Upper lobe of left lung (tissue), 4 donors: ENCODE data around the gene RGS7BP.

ENCODE experiments used
- EP300 ChIP-seq, 4 donors: sonication (generic); formaldehyde crosslinking; IDR thresholded peaks; one replicate each; pipeline ENCODE4 v1.5.1; 2017; ENCODE audit warnings: antibody characterized with exemption in 4 of 4, control low read depth in 2 of 4
- POLR2A ChIP-seq, 4 donors: fragments of 450-650 bp; IDR thresholded peaks; one replicate each; pipeline ENCODE4 v1.5.1; 2016 to 2017; ENCODE audit warnings: antibody characterized with exemption in 4 of 4, mild to moderate bottlenecking in 2 of 4
- TF ChIP-seq, protein P1 (sequence below), 6 experiments: fragments of 450-650 bp in 4 of 6; fragments of 200-600 bp in 2 of 6; sonication (generic) in 2 of 6; IDR thresholded peaks; one replicate each; pipeline ENCODE4 v1.5.1; 2016 to 2019; ENCODE audit warnings: antibody characterized with exemption in 6 of 6

DNA sequence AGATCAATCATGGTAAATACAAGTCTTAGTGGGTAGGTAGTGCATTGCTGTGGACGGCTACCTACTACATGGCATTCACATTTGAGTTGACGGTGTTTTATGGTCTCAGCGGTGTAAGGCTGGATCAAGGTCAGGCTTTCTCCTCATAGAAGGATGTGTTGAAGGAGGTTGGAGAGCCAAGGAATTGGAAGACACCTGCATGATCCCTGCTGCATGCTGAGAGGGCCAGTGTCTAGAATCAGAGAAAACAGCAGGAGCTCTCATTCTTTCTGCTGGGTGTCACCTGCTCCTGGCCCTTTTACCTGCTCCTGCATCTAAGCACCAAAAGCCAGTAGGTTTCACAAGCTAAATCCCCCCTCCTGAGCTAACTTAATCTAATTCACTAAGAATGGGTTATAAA is 88.2 kb downstream of the RGS7BP start:
- TF ChIP-seq EP300 (IDR thresholded peaks at IDR 0.05) (no peak), POLR2A (IDR thresholded peaks at IDR 0.05) (no peak)
- TF ChIP-seq, protein P1, sequence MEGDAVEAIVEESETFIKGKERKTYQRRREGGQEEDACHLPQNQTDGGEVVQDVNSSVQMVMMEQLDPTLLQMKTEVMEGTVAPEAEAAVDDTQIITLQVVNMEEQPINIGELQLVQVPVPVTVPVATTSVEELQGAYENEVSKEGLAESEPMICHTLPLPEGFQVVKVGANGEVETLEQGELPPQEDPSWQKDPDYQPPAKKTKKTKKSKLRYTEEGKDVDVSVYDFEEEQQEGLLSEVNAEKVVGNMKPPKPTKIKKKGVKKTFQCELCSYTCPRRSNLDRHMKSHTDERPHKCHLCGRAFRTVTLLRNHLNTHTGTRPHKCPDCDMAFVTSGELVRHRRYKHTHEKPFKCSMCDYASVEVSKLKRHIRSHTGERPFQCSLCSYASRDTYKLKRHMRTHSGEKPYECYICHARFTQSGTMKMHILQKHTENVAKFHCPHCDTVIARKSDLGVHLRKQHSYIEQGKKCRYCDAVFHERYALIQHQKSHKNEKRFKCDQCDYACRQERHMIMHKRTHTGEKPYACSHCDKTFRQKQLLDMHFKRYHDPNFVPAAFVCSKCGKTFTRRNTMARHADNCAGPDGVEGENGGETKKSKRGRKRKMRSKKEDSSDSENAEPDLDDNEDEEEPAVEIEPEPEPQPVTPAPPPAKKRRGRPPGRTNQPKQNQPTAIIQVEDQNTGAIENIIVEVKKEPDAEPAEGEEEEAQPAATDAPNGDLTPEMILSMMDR (IDR thresholded peaks at IDR 0.05) = no peak
